H9 (cell line): ENCODE measurements around the gene DSCAM. TPM values are rescaled to one million over a fixed set of nuclear protein-coding genes. Genes with fewer than 3 reads are reported as not detected.

Source experiments
- DNase-seq: peaks from one replicate; pipeline ENCODE4 v3.0.0-alpha.2; 2017
- H2AFZ ChIP-seq: one replicate; pipeline ENCODE4 v1.6.1; 2013; ENCODE audit warnings: mild to moderate bottlenecking, low read length, control low read depth, moderate library complexity
- H2AK5ac ChIP-seq: 2 replicates; pipeline ENCODE4 v1.6.1; 2013; ENCODE audit warnings: low read length, control low read depth, mixed read lengths; ENCODE audit not compliant: insufficient read length
- H2BK120ac ChIP-seq: one replicate; pipeline ENCODE4 v1.6.1; 2013; ENCODE audit warnings: low read depth, mild to moderate bottlenecking, low read length, control low read depth, inconsistent platforms; ENCODE audit not compliant: poor library complexity, severe bottlenecking
- H2BK12ac ChIP-seq: 2 replicates; pipeline ENCODE4 v1.6.1; 2013; ENCODE audit warnings: low read length, control low read depth, mixed read lengths, low read depth; ENCODE audit not compliant: insufficient read length
- H2BK15ac ChIP-seq: 2 replicates; pipeline ENCODE4 v1.6.1; 2013; ENCODE audit warnings: low read depth, low read length, control low read depth
- H2BK20ac ChIP-seq: one replicate; pipeline ENCODE4 v1.6.1; 2013; ENCODE audit warnings: low read depth, mild to moderate bottlenecking, low read length, control low read depth, inconsistent platforms; ENCODE audit not compliant: poor library complexity, severe bottlenecking
- H2BK5ac ChIP-seq: 2 replicates; pipeline ENCODE4 v1.6.1; 2013; ENCODE audit warnings: low read length, control low read depth, mixed read lengths; ENCODE audit not compliant: insufficient read length
- H3K14ac ChIP-seq: 2 replicates; pipeline ENCODE4 v1.6.1; 2013; ENCODE audit warnings: low read length, control low read depth; ENCODE audit not compliant: insufficient read depth
- H3K18ac ChIP-seq: 2 replicates; pipeline ENCODE4 v1.6.1; 2013; ENCODE audit warnings: low read depth, mild to moderate bottlenecking, mixed read lengths, low read length, control low read depth; ENCODE audit not compliant: insufficient read length
- H3K23ac ChIP-seq: 2 replicates; pipeline ENCODE4 v1.6.1; 2013; ENCODE audit warnings: low read length, control low read depth, mixed read lengths, low read depth; ENCODE audit not compliant: insufficient read length
- H3K23me2 ChIP-seq: 2 replicates; pipeline ENCODE4 v1.6.1; 2013; ENCODE audit warnings: low read depth, mild to moderate bottlenecking, mixed read lengths, low read length, control low read depth; ENCODE audit not compliant: insufficient read length, poor library complexity, severe bottlenecking
- H3K27ac ChIP-seq: 2 replicates; pipeline ENCODE4 v1.5.1; 2013; ENCODE audit warnings: low read length, control low read depth, mixed read lengths, low read depth; ENCODE audit not compliant: insufficient read length
- H3K27me3 ChIP-seq: 2 replicates; pipeline ENCODE4 v1.6.1; 2013; ENCODE audit warnings: low read length, control low read depth, inconsistent platforms; ENCODE audit not compliant: insufficient read depth
- H3K4ac ChIP-seq: 2 replicates; pipeline ENCODE4 v1.6.1; 2013; ENCODE audit warnings: low read depth, mild to moderate bottlenecking, control low read depth, inconsistent platforms, low read length, moderate library complexity
- H3K4me1 ChIP-seq: 2 replicates; pipeline ENCODE4 v1.6.1; 2013; ENCODE audit warnings: low read length, control low read depth, inconsistent platforms; ENCODE audit not compliant: insufficient read depth
- H3K4me2 ChIP-seq: 2 replicates; pipeline ENCODE4 v1.6.1; 2013; ENCODE audit warnings: low read length, control low read depth, mixed read lengths; ENCODE audit not compliant: insufficient read length, insufficient read depth
- H3K56ac ChIP-seq: 2 replicates; pipeline ENCODE4 v1.6.1; 2013; ENCODE audit warnings: low read depth, mild to moderate bottlenecking, mixed read lengths, low read length, control low read depth; ENCODE audit not compliant: insufficient read length
- H3K79me1 ChIP-seq: 2 replicates; pipeline ENCODE4 v1.6.1; 2013; ENCODE audit warnings: low read depth, mild to moderate bottlenecking, moderate library complexity, low read length, control low read depth, inconsistent platforms; ENCODE audit not compliant: insufficient read depth, poor library complexity, severe bottlenecking
- H3K79me2 ChIP-seq: 2 replicates; pipeline ENCODE4 v1.6.1; 2013; ENCODE audit warnings: low read length, control low read depth, inconsistent platforms; ENCODE audit not compliant: insufficient read depth
- H3K9ac ChIP-seq: 2 replicates; pipeline ENCODE4 v1.6.1; 2013; ENCODE audit warnings: low read length, control low read depth, mixed read lengths; ENCODE audit not compliant: insufficient read length; ENCODE audit errors: extremely low read depth
- H3K9me3 ChIP-seq: one replicate; pipeline ENCODE4 v1.6.1; 2013; ENCODE audit warnings: low read depth, low read length, inconsistent platforms; ENCODE audit not compliant: control insufficient read depth
- H3T11ph ChIP-seq: one replicate; pipeline ENCODE4 v1.6.1; 2013; ENCODE audit warnings: mild to moderate bottlenecking, low read length, control low read depth, inconsistent platforms
- H4K20me1 ChIP-seq: one replicate; pipeline ENCODE4 v1.6.1; 2013; ENCODE audit not compliant: control insufficient read depth, insufficient read length, insufficient read depth
- H4K5ac ChIP-seq: 2 replicates; pipeline ENCODE4 v1.6.1; 2013; ENCODE audit warnings: low read depth, mild to moderate bottlenecking, mixed read lengths, low read length, control low read depth; ENCODE audit not compliant: insufficient read length
- H4K8ac ChIP-seq: replicated peaks from 2 replicates; pipeline ENCODE4 v1.6.1; 2013; ENCODE audit warnings: low read length, control low read depth, mixed read lengths, low read depth; ENCODE audit not compliant: insufficient read length
- H4K91ac ChIP-seq: 2 replicates; pipeline ENCODE4 v1.6.1; 2013; ENCODE audit warnings: low read depth, mild to moderate bottlenecking, moderate library complexity, mixed read lengths, low read length, control low read depth; ENCODE audit not compliant: insufficient read length
- H3K27ac Mint-ChIP-seq, 3 experiments: 2 replicates in 2 of 3; 3 replicates in 1 of 3; pipeline ENCODE4 v1.8.0; 2020 to 2021; ENCODE audit warnings: mixed read lengths in 3 of 3, mild to moderate bottlenecking in 1 of 3, moderate library complexity in 1 of 3
- H3K27me3 Mint-ChIP-seq: 2 replicates; pipeline ENCODE4 v1.8.0; 2021; ENCODE audit warnings: low read depth, mild to moderate bottlenecking, moderate library complexity, mixed read lengths
- H3K36me3 Mint-ChIP-seq, 3 experiments: 2 replicates in 2 of 3; 3 replicates in 1 of 3; pipeline ENCODE4 v1.8.0; 2020 to 2021; ENCODE audit warnings: low read depth in 3 of 3, mixed read lengths in 3 of 3; ENCODE audit not compliant: insufficient read depth in 1 of 3
- H3K4me1 Mint-ChIP-seq, 2 experiments: 2 replicates each; pipeline ENCODE4 v1.8.0; 2020; ENCODE audit warnings: mixed read lengths in 2 of 2
- H3K4me3 Mint-ChIP-seq, 2 experiments: 2 replicates in 1 of 2; 3 replicates in 1 of 2; pipeline ENCODE4 v1.8.0; 2020 to 2021; ENCODE audit warnings: mild to moderate bottlenecking in 2 of 2, mixed read lengths in 2 of 2, moderate library complexity in 1 of 2
- H3K9me3 Mint-ChIP-seq, 2 experiments: 2 replicates in 1 of 2; 3 replicates in 1 of 2; pipeline ENCODE4 v1.8.0; 2020; ENCODE audit warnings: mild to moderate bottlenecking in 2 of 2, mixed read lengths in 2 of 2, moderate library complexity in 1 of 2
- CTCF ChIP-seq: fragments of 200-600 bp; sonication (generic); conservative IDR thresholded peaks from 3 replicates; pipeline ENCODE4 v1.8.0; 2021; ENCODE audit warnings: antibody characterized with exemption, mild to moderate bottlenecking
- WGBS: extraction: QIAGEN DNeasy Blood & Tissue Kit; methylation state at CpG from one replicate; pipeline ENCODE4 v1.1.7; 2013; ENCODE audit warnings: missing lambda C conversion rate, low lambda C conversion rate, mixed read lengths; ENCODE audit not compliant: insufficient read length; ENCODE audit errors: extremely low coverage; 5-methylcytosine and 5-hydroxymethylcytosine counted together
- total RNA-seq: library from RNA; stranded (reverse); gene quantifications from 2 replicates; pipeline ENCODE4 v1.2.1, GENCODE V29; 2021

The DSCAM gene
- total RNA-seq, 1 experiment from 2014 or later: 0.17 TPM

GRCh38 chr21:40070871-40071270, 776.1 kb downstream of the DSCAM start:
- no CpG with 5 or more reads among the region's 4 CpGs for WGBS
- Histone ChIP-seq H3K79me2 (no peaks in the 10 kb centered on the region), H3K9ac (no peak overlapping the region), H3K23me2 (no peaks in the 10 kb centered on the region), H3K18ac (no peak overlapping the region), H3K56ac (no peak overlapping the region), H3K23ac (no peak overlapping the region), H3K79me1 (no peaks in the 10 kb centered on the region), H3T11ph (no peak overlapping the region), H4K8ac (no peak overlapping the region), H2BK120ac (no peak overlapping the region), H2BK20ac (no peak overlapping the region), H3K14ac (no peak overlapping the region), H3K4me2 (no peak overlapping the region), H4K91ac (no peak overlapping the region), H2BK12ac (no peak overlapping the region), H4K20me1 (no peaks in the 10 kb centered on the region), H3K4me1 (no peaks in the 10 kb centered on the region), H3K27me3 (no peaks in the 10 kb centered on the region), H2AFZ (no peak overlapping the region), H4K5ac (no peak overlapping the region), H2BK5ac (no peak overlapping the region), H2BK15ac (no peak overlapping the region), H2AK5ac (no peak overlapping the region), H3K27ac (no peak overlapping the region), H3K9me3 (no peaks in the 10 kb centered on the region), H3K4ac (no peak overlapping the region)
- H3K27me3 Mint-ChIP-seq: 0 out of 2 replicates have a peak, but pooled peaks cover 2% of the 10 kb centered on the region
- H3K4me3 Mint-ChIP-seq: no peak overlapping the region
- no peaks in the 10 kb centered on the region for H3K36me3 Mint-ChIP-seq
- H3K4me1 Mint-ChIP-seq: peaks cover 0 to 2% of the 10 kb centered on the region in 2 experiments; a peak in 3 of 4 replicates
- no peaks in the 10 kb centered on the region; a peak in 1 of 5 replicates for H3K9me3 Mint-ChIP-seq
- TF ChIP-seq CTCF: no peak
- H3K27ac Mint-ChIP-seq: no peak overlapping the region
- no peak for DNase-seq
